HG03558 (cell line): ENCODE results near the gene VPS37D.
"Not testable (repeated sequence)": the region's sequence is repeated elsewhere in the genome, so short reads cannot be mapped to it uniquely, and the experiment has no call there.

ENCODE experiments used
- ATAC-seq: cut with Tn5 transposase; IDR thresholded peaks from one replicate; pipeline ENCODE4 v1.9.1; 2021; ENCODE audit warnings: moderate number of reproducible peaks; ENCODE audit not compliant: unreplicated experiment; ENCODE audit errors: extremely low read depth

The VPS37D gene

GRCh38 chr7:73703757-73704639 is 36.4 kb downstream of the VPS37D start:
- no peak for ATAC-seq

- no peak for ATAC-seq
Measured at GRCh38 chr7:73704640-73705550, 37.3 kb downstream of the VPS37D start.

- no peak for ATAC-seq
Measured at GRCh38 chr7:73705551-73705920, 37.9 kb downstream of the VPS37D start.

GRCh38 chr7:73706126-73707044 is 38.8 kb downstream of the VPS37D start:
- ATAC-seq = no peak

GRCh38 chr7:73707045-73707631 is 39.5 kb downstream of the VPS37D start:
- no peak for ATAC-seq

- ATAC-seq = no peak
Measured at GRCh38 chr7:73708961-73709549, 41.4 kb downstream of the VPS37D start.

GRCh38 chr7:73712773-73713172 is 45.1 kb downstream of the VPS37D start:
- ATAC-seq = no peak

GRCh38 chr7:73713319-73713718 is 45.7 kb downstream of the VPS37D start:
- not testable (repeated sequence) for ATAC-seq

GRCh38 chr7:73715648-73716317 is 48.2 kb downstream of the VPS37D start:
- ATAC-seq = no peak

GRCh38 chr7:73716318-73716890 is 48.8 kb downstream of the VPS37D start:
- ATAC-seq = no peak

- no peak for ATAC-seq
Measured at GRCh38 chr7:73717025-73717807, 49.6 kb downstream of the VPS37D start.

GRCh38 chr7:73717991-73718405 is 50.4 kb downstream of the VPS37D start:
- ATAC-seq = no peak

GRCh38 chr7:73718438-73718881 is 50.8 kb downstream of the VPS37D start:
- ATAC-seq = no peak

GRCh38 chr7:73718905-73719805 is 51.5 kb downstream of the VPS37D start, which contains the start of gene STX1A:
TSS of gene STX1A (minus strand) at chr7:73719669. CDS start at chr7:73719631, 38 bp downstream.
- ATAC-seq = no peak

- ATAC-seq = no peak
Measured at GRCh38 chr7:73719806-73720169, 52.2 kb downstream of the VPS37D start.

GRCh38 chr7:73720443-73720842 is 52.8 kb downstream of the VPS37D start:
- not testable (repeated sequence) for ATAC-seq
